Neuronal stem cell (in vitro differentiated cells): Measurements from ENCODE around the gene ST6GALNAC5.

Source experiments
- DNase-seq: peaks from one replicate; pipeline ENCODE4 v3.0.0-alpha.2; 2013; ENCODE audit warnings: low spot score
- H2AFZ ChIP-seq: one replicate; pipeline ENCODE4 v1.6.1; 2013; ENCODE audit warnings: mild to moderate bottlenecking, low read length, inconsistent platforms
- H2AK5ac ChIP-seq: 2 replicates; pipeline ENCODE4 v1.6.1; 2013; ENCODE audit warnings: low read depth, mild to moderate bottlenecking, inconsistent platforms, low read length, moderate library complexity, mixed read lengths
- H2BK120ac ChIP-seq: 2 replicates; pipeline ENCODE4 v1.6.1; 2013; ENCODE audit warnings: low read depth, mild to moderate bottlenecking, inconsistent platforms, low read length, moderate library complexity, mixed read lengths
- H2BK12ac ChIP-seq: one replicate; pipeline ENCODE4 v1.6.1; 2013; ENCODE audit warnings: low read length, inconsistent platforms
- H2BK15ac ChIP-seq: 2 replicates; pipeline ENCODE4 v1.6.1; 2013; ENCODE audit warnings: mild to moderate bottlenecking, low read length, inconsistent platforms, mixed read lengths
- H2BK5ac ChIP-seq: one replicate; pipeline ENCODE4 v1.6.1; 2013; ENCODE audit warnings: inconsistent platforms, mild to moderate bottlenecking, low read length, moderate library complexity
- H3K14ac ChIP-seq: one replicate; pipeline ENCODE4 v1.6.1; 2013; ENCODE audit warnings: low read length, inconsistent platforms
- H3K18ac ChIP-seq: 2 replicates; pipeline ENCODE4 v1.6.1; 2013; ENCODE audit warnings: low read length, inconsistent platforms
- H3K23ac ChIP-seq: 2 replicates; pipeline ENCODE4 v1.6.1; 2013; ENCODE audit warnings: low read depth, mild to moderate bottlenecking, mixed read lengths, low read length, inconsistent platforms; ENCODE audit not compliant: poor library complexity
- H3K27ac ChIP-seq: replicated peaks from 3 replicates; pipeline ENCODE4 v1.5.1; 2013; ENCODE audit warnings: low read length, inconsistent platforms
- H3K27me3 ChIP-seq, 3 experiments: 2 replicates each; pipeline ENCODE4 v1.6.1; 2013; ENCODE audit warnings: low read length in 3 of 3, mild to moderate bottlenecking in 2 of 3, inconsistent platforms in 1 of 3, low read depth in 1 of 3, mixed read lengths in 1 of 3, moderate library complexity in 1 of 3; ENCODE audit not compliant: control insufficient read depth in 3 of 3, insufficient read depth in 3 of 3
- H3K36me3 ChIP-seq, 2 donors: replicated peaks in 1 of 2; 2 replicates each; pipeline ENCODE4 v1.6.1; 2013; ENCODE audit warnings: low read length in 2 of 2; ENCODE audit not compliant: control insufficient read depth in 2 of 2, insufficient read depth in 2 of 2
- H3K4ac ChIP-seq: 2 replicates; pipeline ENCODE4 v1.6.1; 2013; ENCODE audit warnings: inconsistent platforms, mild to moderate bottlenecking, low read length, moderate library complexity
- H3K4me1 ChIP-seq, 2 donors: 1 replicate in 1 of 2; 2 replicates in 1 of 2; pipeline ENCODE4 v1.6.1; 2013; ENCODE audit warnings: low read length in 2 of 2, low read depth in 1 of 2; ENCODE audit not compliant: control insufficient read depth in 2 of 2, insufficient read depth in 1 of 2
- H3K4me2 ChIP-seq: one replicate; pipeline ENCODE4 v1.6.1; 2013; ENCODE audit warnings: mild to moderate bottlenecking, low read length, inconsistent platforms; ENCODE audit not compliant: insufficient read depth, poor library complexity, severe bottlenecking
- H3K4me3 ChIP-seq, 2 donors: 2 replicates each; pipeline ENCODE4 v1.5.1; 2013; ENCODE audit warnings: low read length in 2 of 2, mild to moderate bottlenecking in 2 of 2, inconsistent platforms in 1 of 2, moderate library complexity in 1 of 2
- H3K79me1 ChIP-seq: one replicate; pipeline ENCODE4 v1.6.1; 2013; ENCODE audit warnings: low read depth, mild to moderate bottlenecking, inconsistent platforms, low read length, moderate library complexity
- H3K9ac ChIP-seq: one replicate; pipeline ENCODE4 v1.6.1; 2013; ENCODE audit warnings: mild to moderate bottlenecking, low read depth, low read length, inconsistent platforms; ENCODE audit not compliant: poor library complexity
- H3K9me3 ChIP-seq, 2 donors: replicated peaks in 1 of 2; 2 replicates each; pipeline versions ENCODE3 to v1.6.1; 2013; ENCODE audit warnings: low read length in 2 of 2, mild to moderate bottlenecking in 2 of 2, inconsistent platforms in 1 of 2, low read depth in 1 of 2, mixed read lengths in 1 of 2, moderate library complexity in 1 of 2; ENCODE audit not compliant: control insufficient read depth in 2 of 2, insufficient read depth in 1 of 2
- H4K8ac ChIP-seq: one replicate; pipeline ENCODE4 v1.6.1; 2013; ENCODE audit warnings: low read depth, mild to moderate bottlenecking, inconsistent platforms, low read length, moderate library complexity
- H4K91ac ChIP-seq: one replicate; pipeline ENCODE4 v1.6.1; 2013; ENCODE audit warnings: low read length, low read depth, mild to moderate bottlenecking, inconsistent platforms; ENCODE audit not compliant: poor library complexity
- WGBS, 2 donors: extraction: QIAGEN DNeasy Blood & Tissue Kit; methylation state at CpG; one replicate each; pipeline ENCODE4 v1.1.7; 2013; ENCODE audit warnings: missing lambda C conversion rate in 2 of 2, mixed read lengths in 1 of 2; ENCODE audit not compliant: insufficient read length in 2 of 2, insufficient replicate concordance in 1 of 2; ENCODE audit errors: extremely low coverage in 2 of 2; 5-methylcytosine and 5-hydroxymethylcytosine counted together

The ST6GALNAC5 gene

GRCh38 chr1:76857138-76857537 is 10.1 kb upstream of the ST6GALNAC5 start:
- Histone ChIP-seq H3K18ac (no peak overlapping the region), H2AK5ac (no peak overlapping the region), H3K9me3 (no peaks in the 10 kb centered on the region), H2AFZ (no peak overlapping the region), H2BK5ac (no peak overlapping the region), H3K79me1 (no peaks in the 10 kb centered on the region), H3K36me3 (no peaks in the 10 kb centered on the region), H3K23ac (no peak overlapping the region), H3K4me1 (peaks cover 3 to 5% of the 10 kb centered on the region in 2 donors), H3K14ac (no peak overlapping the region), H4K91ac (no peak overlapping the region), H2BK15ac (no peak overlapping the region), H3K27ac (no peak overlapping the region), H4K8ac (no peak overlapping the region), H2BK120ac (no peak overlapping the region), H3K4me2 (no peak overlapping the region), H3K27me3 (no peaks in the 10 kb centered on the region), H3K4me3 (no peak overlapping the region), H3K9ac (no peak overlapping the region), H3K4ac (no peak overlapping the region), H2BK12ac (no peak overlapping the region)
- no CpG with 5 or more reads among the region's 5 CpGs for WGBS, 2 donors
- no peak for DNase-seq

GRCh38 chr1:76857973-76858372 is 9.3 kb upstream of the ST6GALNAC5 start:
- Histone ChIP-seq H2AFZ (no peak overlapping the region), H3K9ac (no peak overlapping the region), H2AK5ac (no peak overlapping the region), H3K27me3 (no peaks in the 10 kb centered on the region), H3K18ac (no peak overlapping the region), H2BK120ac (no peak overlapping the region), H3K14ac (no peak overlapping the region), H2BK12ac (no peak overlapping the region), H3K4me1 (peaks cover 3 to 5% of the 10 kb centered on the region in 2 donors), H3K4ac (no peak overlapping the region), H3K79me1 (no peaks in the 10 kb centered on the region), H4K91ac (no peak overlapping the region), H3K4me2 (no peak overlapping the region), H3K27ac (no peak overlapping the region), H3K23ac (no peak overlapping the region), H4K8ac (no peak overlapping the region), H3K36me3 (no peaks in the 10 kb centered on the region), H3K9me3 (no peaks in the 10 kb centered on the region), H3K4me3 (no peak overlapping the region), H2BK5ac (no peak overlapping the region), H2BK15ac (no peak overlapping the region)
- WGBS, 2 donors = no CpG with 5 or more reads among the region's 3 CpGs
- no peak for DNase-seq

- no peak overlapping the region for H3K14ac ChIP-seq
- no peak overlapping the region for H3K4ac ChIP-seq
- H3K27me3 ChIP-seq = no peaks in the 10 kb centered on the region
- H2BK120ac ChIP-seq = no peak overlapping the region
- peaks cover 2 to 3% of the 10 kb centered on the region in 2 donors for H3K4me1 ChIP-seq
- DNase-seq = no peak
- H3K4me2 ChIP-seq = no peak overlapping the region
- H2BK12ac ChIP-seq = no peak overlapping the region
- no peak overlapping the region for H2AFZ ChIP-seq
- no peaks in the 10 kb centered on the region for H3K79me1 ChIP-seq
- H3K9me3 ChIP-seq = no peaks in the 10 kb centered on the region
- no peak overlapping the region for H3K18ac ChIP-seq
- H2BK15ac ChIP-seq = no peak overlapping the region
- no peak overlapping the region for H2AK5ac ChIP-seq
- no peak overlapping the region for H4K8ac ChIP-seq
- H3K36me3 ChIP-seq = no peaks in the 10 kb centered on the region
- no peak overlapping the region for H4K91ac ChIP-seq
- H3K4me3 ChIP-seq = no peak overlapping the region
- H3K23ac ChIP-seq = no peak overlapping the region
- no peak overlapping the region for H2BK5ac ChIP-seq
- no peak overlapping the region for H3K9ac ChIP-seq
- H3K27ac ChIP-seq = no peak overlapping the region
- no CpG with 5 or more reads among the region's 2 CpGs for WGBS, 2 donors
These were observed 6.1 kb upstream of the ST6GALNAC5 start for GRCh38 chr1:76861149-76861548.

- H3K18ac ChIP-seq = no peak overlapping the region
- H2BK5ac ChIP-seq = no peak overlapping the region
- H4K91ac ChIP-seq = no peak overlapping the region
- no peak overlapping the region for H3K14ac ChIP-seq
- H2AFZ ChIP-seq = no peak overlapping the region
- H2BK120ac ChIP-seq = no peak overlapping the region
- no peak overlapping the region for H2BK12ac ChIP-seq
- H3K4me2 ChIP-seq = no peak overlapping the region
- peaks cover 0 to 2% of the 10 kb centered on the region in 2 donors for H3K4me1 ChIP-seq
- H3K79me1 ChIP-seq = no peaks in the 10 kb centered on the region
- no peak overlapping the region for H3K23ac ChIP-seq
- H3K36me3 ChIP-seq = no peaks in the 10 kb centered on the region
- H3K4ac ChIP-seq = no peak overlapping the region
- no peak for DNase-seq
- no peak overlapping the region for H2AK5ac ChIP-seq
- no peak overlapping the region for H2BK15ac ChIP-seq
- no peak overlapping the region for H4K8ac ChIP-seq
- no peak overlapping the region for H3K4me3 ChIP-seq
- no peak overlapping the region for H3K9ac ChIP-seq
- H3K9me3 ChIP-seq = no peaks in the 10 kb centered on the region
- no peaks in the 10 kb centered on the region for H3K27me3 ChIP-seq
- no peak overlapping the region for H3K27ac ChIP-seq
These were observed 4.8 kb upstream of the ST6GALNAC5 start for GRCh38 chr1:76862447-76862846.
